Activated CD4-positive, alpha-beta T cell treated with anti-CD3 and anti-CD28 coated beads, Interleukin-2, amount 50 U/mL, for 48 hours (primary cell): ENCODE data around the gene KCNQ5.
A peak's percentile ranks its signal among the peaks of the same experiment; 100 is the strongest.

Source experiments
- DNase-seq, 2 experiments: peaks; one replicate each; pipeline ENCODE4 v3.0.0-alpha.2; 2020

Gene KCNQ5

DNA sequence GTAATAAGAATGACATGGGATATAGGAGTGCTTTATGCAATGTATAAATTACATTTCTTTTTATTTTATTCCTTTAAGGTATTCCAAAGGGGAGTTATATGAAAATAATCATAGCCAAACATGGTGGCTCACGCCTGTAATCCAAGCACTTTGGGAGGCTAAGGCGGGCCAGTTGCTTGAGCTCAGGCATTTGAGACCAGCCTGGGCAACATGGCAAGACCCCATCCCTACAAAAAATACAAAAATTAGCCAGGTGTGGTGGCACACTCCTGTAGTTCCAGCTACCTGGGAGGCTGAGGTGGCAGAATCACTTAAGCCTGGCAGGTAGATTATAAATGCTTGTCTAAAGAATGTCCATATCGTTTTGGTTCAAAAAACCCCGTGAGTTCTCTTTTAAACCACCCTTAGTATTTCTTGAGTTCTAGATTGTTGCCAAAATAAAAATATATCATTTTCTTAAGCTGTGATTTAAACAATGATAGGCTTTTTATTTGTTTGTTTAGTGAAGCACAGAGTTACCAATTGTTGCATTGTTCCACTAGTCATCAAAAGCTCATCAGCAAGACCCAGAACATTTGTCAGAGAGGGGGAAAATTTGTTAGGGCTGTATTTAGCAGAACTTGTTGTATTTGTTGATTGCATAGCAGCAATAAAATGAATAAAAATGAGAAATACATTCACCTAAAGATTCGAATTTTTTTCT lies 457.2 kb downstream of the KCNQ5 start:
- no peak for DNase-seq

GRCh38 chr6:73079611-73079955 lies 457.7 kb downstream of the KCNQ5 start:
- no peak for DNase-seq

GRCh38 chr6:73079978-73080377 lies 458.1 kb downstream of the KCNQ5 start:
- no peak for DNase-seq

GRCh38 chr6:73081955-73082354 lies 460.1 kb downstream of the KCNQ5 start:
- DNase-seq, result no peak

DNA sequence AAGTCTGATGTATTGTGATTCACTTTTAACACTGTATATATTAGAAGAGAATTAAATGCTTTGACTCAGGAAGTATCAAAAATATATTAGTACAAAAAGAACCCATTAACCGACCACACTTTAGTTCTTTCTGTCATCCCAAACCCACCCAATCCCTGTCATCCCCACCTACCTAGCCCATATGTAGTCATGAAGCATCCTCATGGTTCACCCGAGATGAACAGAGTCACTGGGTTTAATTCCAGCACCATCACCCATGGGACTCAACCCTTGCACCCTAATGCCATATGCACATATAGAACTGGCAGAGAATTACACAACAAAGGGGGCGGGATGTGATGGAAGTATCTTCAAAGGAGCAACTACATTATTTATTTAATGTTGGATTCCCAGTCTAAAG lies 462.0 kb downstream of the KCNQ5 start:
- DNase-seq, result no peak

DNA sequence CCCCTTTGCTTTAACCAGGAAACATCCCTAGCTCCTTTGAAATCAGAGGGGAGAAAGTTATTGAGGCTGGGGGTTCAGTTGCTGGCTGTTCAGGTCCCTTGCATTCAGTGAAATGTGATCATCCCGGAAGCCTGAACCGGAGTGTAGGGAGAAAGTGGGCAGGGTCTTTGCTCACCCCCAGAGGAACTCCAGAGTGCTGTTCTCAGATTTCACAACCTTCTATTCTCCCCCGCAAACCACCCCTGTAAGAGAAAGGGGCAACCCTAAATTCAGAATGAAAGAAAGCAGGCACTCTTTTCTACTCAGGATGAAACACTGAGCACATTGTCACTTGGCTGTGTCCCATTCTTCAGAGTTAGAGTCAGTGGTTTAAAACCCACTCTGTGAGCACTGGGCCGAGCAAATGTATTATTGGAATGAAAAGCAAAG lies 463.6 kb downstream of the KCNQ5 start:
- DNase-seq, result no peak

DNA sequence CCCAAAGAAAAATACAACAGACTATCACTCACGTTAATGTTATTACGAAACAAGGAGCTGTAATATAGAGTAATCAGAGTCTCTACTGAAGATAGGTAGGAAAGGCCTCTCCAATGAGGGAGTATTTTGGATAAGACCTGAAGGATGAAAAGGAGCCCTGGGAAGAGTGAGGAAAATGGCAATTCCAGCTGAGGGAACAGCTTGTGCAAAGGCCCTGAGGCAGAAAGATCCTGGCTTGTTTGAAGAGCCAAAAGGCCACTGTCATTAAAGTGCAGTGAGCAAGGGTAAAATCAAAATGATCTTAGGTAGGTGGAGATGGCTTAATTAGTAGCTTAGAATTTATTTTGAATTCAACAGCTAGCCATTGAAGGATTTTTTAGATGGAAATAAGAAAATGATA lies 464.9 kb downstream of the KCNQ5 start:
- DNase-seq, result no peak

- no peak for DNase-seq
Observed at GRCh38 chr6:73088138-73088813, 466.4 kb downstream of the KCNQ5 start.

DNA sequence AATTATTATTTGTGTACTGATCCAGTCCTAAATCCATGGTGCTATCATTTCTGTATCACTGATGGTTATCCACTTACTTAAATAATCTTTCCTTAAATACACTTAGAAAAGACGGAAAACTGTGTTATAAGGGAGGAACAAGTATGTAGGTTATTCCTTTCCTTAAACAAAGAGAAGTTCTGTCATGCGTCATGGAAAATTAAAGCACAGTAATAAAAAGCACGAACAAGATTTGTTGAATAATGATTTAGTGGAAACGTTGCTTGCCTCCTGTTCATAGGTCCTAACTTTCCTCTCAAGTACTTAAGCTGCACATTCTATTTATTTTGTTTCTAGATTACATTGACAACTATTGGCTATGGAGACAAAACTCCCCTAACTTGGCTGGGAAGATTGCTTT lies 483.1 kb downstream of the KCNQ5 start:
- DNase-seq, result no peak

- DNase-seq, result no peak
Observed at GRCh38 chr6:73107016-73107415, 485.2 kb downstream of the KCNQ5 start.

DNA sequence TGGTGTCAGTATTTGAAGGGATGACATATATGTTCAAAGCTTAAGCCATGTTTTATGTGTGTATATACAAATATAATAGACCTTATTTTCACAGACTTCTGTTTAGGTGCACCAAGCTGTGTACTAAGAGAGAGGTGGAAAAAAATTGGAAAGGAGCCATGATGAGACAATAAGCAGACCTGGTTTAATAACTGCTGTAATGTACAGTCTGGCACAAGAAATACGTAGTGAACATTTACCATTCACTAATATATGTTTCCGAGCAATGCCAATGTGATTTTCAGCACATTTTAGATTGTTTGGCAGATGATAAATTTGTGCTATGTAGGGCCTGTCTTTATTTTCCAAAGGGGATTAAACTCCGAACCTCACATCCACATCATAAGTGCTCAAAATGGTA lies 487.1 kb downstream of the KCNQ5 start:
- DNase-seq, result no peak

DNA sequence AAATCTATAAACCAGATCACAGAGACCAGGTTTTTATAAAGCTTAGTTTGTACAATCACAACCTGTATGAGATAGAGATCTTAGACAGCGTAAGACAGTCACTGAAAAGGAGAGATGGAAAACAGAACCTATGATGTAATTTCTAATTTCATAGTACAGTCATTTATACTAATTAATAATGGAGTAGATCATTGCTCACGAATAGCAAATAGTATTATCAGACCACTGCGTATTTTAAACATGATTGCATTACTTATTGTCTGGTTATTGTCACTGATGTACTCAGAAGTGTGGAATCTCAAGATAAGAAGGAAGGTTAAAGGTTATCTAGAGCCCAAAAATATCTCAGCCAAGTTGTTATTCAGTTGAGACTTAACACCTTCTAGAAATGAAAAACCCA lies 487.8 kb downstream of the KCNQ5 start:
- no peak for DNase-seq

GRCh38 chr6:73116330-73116729 lies 494.5 kb downstream of the KCNQ5 start:
- DNase-seq, result no peak

DNA sequence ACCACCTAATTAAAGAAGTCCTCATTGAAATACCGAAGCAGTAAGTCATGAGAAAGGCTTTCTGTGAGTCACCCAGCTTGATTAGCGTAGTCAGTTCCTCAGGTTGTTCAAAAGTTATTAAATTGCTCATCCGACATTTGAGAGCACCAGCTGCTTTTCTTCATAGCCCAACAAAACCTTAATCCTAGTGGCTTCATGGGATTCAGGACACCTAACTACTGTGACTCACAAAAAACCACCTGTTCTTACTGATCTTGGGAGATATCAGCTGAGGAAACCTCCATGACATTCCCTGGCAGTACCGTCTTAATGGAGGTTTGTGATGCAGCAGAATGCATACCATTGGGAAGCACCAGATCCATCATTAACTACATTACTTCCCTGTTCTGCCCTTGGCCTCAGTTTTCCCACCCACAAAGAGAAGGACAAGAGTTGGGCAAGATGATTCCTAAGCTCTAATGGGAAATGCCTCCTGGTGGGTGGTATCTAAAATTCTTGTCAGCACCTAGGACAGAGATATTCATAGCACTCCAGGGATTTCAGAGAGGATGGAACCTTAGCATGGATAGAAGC lies 499.6 kb downstream of the KCNQ5 start:
- DNase-seq, result no peak

DNA sequence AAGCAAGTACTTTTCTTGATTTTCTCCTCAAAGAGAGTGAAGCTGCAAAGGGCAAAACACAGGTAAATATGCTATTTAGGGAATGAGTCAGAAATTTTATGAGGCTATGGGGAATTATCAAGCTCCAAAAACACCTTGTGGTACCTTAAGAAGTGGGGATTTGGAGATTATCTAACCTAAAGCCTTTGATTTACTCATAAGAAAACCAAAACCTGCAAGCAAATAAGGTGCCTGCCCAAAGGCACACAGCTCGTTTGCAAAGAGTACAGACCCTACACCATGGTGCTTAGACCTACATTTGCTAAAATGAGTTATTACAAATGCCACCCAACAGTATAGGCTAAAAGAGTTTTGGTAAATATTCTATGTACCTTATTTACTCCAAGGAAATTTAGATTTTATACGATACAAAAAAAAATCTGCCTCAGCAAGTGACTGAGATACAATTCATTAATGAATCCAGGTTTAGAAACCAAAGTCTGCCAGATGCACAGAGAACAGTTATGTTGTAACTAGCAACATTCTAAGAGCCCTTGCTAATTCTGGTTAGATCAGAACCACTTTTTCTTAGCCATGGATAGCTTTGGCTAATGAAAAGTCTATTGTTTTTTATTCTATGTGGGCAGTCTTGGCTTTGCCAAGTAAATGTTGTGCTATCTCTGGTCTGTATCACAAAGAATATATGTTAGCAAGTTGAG lies 501.9 kb downstream of the KCNQ5 start:
- DNase-seq, result no peak

DNA sequence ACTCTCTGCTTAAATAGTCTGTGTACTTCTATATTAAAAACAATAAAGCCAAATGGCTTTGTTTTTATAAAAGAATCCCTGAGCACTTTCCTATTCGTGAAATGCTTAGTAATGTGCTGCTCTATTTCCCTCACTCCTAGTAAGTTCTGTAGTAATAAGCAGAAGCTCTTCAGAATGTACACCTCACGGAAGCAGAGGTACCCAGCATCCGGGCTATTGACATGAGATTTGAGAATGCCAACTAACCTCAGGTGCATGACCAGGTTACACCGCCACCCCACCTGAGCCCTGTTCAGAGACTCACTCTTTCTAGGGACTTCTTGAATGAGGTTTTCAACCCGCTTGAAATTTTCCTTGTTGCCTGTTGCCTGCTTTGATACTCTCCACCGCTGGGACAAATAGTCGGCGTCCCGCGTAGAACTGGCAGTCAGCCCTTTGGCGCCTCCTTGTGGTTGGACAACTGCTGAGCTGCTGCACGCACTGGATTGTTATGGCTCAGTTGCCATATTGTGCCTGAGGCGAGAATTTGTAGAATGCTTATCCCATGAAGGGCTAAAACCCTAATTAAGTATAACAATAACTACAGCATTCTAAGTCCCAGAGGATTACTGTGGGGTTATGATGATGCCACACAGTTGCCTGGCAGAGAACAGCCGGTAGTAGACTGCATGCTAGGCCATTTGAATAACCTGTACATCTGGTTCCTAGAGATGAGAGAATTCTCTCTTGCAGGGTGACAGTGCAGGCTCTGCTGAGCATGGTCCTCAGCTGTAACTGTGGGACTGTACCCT lies 508.0 kb downstream of the KCNQ5 start:
- DNase-seq, result peak; percentile 88 to 90

- no peak for DNase-seq
Observed at GRCh38 chr6:73131706-73132105, 509.8 kb downstream of the KCNQ5 start.

DNA sequence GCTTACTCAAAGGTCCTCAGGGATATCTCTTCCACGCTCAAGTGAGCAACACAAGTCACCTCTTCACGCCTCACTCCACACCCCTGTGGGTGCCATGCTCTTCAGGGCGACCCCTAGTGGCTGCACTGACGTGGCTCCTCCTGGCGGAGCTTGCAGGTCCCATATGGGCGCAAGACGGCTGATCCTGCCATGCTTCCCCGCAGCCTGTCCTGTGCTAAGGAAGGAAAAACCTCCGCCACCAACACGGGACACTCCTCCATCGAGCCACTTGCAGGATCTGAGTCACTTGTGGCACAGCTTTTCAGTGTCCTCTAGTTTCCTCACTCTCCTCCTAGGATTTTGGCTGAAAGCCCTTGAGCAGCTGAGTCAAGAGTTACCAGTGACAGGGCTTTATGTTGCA lies 512.7 kb downstream of the KCNQ5 start:
- peak; percentile 39 to 47 for DNase-seq

- no peak for DNase-seq
Observed at GRCh38 chr6:73139681-73140383, 518.0 kb downstream of the KCNQ5 start.

GRCh38 chr6:73143551-73143950 lies 521.7 kb downstream of the KCNQ5 start:
- no peak for DNase-seq

DNA sequence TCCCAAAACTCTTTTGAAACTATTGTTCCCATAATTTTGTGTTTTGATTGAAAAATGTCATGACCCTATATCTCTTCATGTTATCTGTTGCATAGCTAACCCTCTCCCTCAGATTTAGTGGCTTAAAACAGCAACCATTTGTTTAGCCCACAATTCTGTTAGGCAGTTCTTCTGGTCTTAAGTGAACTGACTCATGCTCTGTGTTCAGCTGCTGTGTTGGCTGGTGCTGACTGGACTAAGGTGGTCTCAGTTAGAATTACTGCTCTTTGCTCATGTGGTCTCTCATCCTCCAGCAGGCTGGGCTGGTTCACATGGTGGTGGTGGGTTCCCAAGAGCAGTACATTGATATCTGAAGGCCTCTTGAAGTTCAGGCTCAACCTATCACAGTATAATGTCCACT lies 522.7 kb downstream of the KCNQ5 start:
- DNase-seq, result no peak

- no peak for DNase-seq
Observed at GRCh38 chr6:73145690-73146089, 523.8 kb downstream of the KCNQ5 start.
